HG02798 (cell line): ENCODE measurements around the gene SLCO6A1.
"Not testable (repeated sequence)": the region's sequence is repeated elsewhere in the genome, so short reads cannot be mapped to it uniquely, and the experiment has no call there.

Source experiments
- ATAC-seq: cut with Tn5 transposase; IDR thresholded peaks from one replicate; pipeline ENCODE4 v1.9.1; 2021; ENCODE audit warnings: mild to moderate bottlenecking; ENCODE audit not compliant: unreplicated experiment, poor library complexity

SLCO6A1 gene, protein sequence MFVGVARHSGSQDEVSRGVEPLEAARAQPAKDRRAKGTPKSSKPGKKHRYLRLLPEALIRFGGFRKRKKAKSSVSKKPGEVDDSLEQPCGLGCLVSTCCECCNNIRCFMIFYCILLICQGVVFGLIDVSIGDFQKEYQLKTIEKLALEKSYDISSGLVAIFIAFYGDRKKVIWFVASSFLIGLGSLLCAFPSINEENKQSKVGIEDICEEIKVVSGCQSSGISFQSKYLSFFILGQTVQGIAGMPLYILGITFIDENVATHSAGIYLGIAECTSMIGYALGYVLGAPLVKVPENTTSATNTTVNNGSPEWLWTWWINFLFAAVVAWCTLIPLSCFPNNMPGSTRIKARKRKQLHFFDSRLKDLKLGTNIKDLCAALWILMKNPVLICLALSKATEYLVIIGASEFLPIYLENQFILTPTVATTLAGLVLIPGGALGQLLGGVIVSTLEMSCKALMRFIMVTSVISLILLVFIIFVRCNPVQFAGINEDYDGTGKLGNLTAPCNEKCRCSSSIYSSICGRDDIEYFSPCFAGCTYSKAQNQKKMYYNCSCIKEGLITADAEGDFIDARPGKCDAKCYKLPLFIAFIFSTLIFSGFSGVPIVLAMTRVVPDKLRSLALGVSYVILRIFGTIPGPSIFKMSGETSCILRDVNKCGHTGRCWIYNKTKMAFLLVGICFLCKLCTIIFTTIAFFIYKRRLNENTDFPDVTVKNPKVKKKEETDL

DNA sequence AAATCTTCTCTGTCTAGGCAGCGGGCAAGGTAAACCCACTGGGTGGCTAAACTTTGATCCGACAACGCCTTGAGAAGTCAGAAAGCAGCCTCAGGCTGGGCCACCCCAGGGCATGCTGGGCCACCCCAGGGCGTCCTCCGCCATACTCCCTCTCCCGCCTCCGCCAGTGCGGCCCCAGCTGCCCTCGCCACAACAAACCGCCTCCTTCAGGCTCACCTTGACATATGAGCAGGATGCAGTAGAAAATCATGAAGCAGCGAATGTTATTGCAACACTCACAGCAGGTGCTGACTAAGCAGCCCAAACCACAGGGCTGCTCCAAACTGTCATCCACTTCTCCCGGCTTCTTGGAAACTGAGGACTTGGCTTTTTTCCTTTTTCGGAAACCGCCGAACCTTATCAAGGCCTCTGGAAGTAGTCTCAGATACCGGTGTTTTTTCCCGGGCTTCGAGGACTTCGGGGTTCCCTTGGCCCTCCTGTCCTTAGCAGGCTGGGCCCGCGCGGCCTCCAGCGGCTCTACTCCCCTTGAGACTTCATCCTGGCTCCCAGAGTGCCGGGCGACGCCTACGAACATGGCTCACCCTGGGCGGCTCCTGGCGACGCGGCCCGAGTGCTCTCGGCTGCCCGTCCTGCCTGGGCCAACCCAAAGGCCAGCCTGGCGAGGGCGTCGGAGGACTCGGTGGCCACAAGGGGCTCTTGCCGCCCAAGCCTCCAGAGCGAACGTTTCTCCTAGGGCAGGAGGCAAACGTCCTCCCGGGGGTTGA, at the start of gene SLCO6A1:
Gene SLCO6A1 (minus strand): TSS at position 731 of the 764 bp plus-strand sequence. CDS start 157 bp downstream, at position 574.
- ATAC-seq: no peak

DNA sequence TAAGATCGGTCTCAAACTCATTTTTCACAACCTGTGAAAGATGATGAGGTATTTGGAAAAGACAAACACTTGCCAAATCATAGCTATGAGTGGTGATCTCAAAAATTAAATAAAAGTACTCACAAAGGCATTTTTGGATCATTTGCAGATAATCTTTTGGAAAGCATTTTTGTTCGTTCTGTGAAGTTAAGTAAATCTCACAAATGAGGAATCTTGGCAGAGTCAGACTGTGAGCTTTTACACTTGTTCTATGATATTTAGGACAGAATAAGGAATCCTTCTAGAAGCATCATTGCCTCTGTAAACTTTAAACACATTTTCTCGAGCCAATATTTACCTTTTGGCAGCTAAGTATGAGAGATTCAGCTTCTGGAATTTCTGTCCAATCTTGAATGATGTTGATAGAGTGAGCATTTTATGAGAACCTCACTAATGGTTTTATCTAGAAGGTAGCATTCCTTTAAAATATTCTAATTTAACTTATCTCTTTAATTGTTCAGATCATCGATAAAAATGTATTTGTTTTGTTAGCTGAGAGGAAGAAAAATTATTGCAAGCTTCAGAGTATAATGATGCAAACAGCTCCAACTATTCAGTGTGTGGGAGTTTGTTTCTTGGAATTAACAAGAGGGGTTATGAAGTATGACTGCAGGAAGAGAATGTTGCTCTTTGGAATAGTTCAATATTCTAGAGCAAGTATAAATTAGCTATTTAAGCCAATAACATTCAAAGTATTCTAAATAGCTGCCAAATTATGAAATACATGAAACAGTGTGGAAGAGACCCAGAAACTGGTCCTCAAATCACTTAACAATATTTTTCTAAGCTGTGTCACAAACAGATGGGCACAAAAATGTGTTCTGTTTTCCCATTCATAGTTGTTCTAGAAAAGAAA, 48.6 kb upstream of the SLCO6A1 start:
- ATAC-seq: no peak

DNA sequence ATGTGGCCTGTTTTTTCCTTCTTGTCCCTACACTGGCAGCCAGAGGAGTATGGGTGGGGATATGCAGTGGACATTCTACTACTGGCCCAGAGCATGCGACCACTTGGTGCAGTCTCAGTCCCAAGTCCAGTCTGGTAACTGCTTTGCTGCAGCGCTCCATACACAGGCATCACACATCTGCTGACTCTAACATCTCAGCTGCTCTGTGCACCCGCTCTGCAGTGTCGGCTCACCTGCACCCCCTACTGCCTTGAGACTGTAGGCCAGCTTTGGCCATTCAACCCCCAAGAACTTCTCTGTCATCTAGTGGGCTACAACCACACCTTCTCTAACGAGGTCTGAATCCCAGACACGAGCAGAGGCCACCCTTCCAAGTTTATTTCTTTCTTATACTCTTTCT, 46.4 kb upstream of the SLCO6A1 start:
- peak; percentile 67 for ATAC-seq

DNA sequence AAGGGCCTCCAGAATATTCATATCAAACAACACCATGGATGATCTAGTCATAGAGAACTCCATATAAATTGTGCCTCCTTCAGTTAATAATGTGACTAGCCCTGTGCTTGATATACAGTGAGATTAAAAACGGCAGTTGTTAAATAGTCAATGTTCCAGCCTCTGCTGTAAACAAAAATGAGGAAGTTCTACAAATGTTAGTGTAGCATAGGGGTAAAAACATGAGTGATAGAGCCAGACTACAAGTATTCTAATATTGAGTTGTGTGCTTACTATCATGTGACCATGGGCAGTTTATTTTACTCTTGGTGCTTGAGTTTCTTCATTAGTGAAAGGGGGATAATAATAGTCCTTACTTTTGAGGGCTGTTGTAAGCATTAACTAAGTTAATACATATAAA, 43.3 kb upstream of the SLCO6A1 start:
- no peak for ATAC-seq

DNA sequence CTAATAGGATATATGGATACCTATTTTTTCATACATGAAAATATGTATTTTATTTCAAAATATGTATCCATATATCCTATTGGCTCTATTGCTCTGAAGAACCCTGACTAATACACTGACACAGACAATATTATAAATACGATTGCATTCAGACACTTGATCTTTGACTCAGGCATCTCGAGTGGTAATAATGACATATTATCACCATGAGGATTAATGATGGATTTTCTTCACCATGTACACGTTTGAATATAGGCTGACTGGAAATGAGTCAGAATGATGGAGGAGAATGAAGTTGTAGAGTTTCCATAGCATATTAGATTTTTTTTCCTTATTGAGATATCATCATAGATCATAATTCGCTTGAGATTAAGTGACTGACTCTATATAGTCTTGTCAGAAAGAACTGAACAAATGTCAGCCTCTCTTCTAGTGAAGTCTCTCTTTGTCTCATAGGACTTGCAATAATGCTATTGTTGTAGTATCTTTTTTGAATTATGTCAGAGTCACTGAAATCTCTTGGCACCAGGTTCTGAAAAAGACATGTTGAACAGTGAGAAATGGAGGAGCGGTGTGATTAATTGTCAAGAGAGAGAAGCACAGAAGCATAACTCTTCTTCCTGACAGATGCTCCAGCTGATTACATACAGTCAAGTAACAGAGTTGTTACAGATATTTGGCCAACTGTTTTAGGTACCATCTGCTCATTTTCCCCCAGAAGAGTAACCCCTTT, 41.4 kb upstream of the SLCO6A1 start:
- no peak for ATAC-seq

DNA sequence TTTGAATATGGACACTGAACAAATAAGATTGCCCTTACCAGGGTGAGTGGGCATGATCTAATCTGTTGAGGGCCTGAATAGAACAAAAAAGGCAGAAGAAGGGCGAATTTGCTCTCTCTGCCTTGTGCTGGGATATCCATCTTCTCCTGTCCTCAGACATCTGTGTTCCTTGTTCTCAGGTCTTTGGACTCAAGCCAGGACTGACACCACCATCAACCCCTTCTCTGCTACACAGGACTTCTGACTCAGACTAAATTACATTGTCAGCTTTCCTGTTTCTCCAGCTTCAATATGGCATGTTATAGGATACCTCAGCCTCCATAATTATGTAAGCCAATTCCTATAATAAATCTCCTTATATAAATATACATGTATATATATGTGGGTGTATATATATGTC, 40.8 kb upstream of the SLCO6A1 start:
- ATAC-seq: no peak

DNA sequence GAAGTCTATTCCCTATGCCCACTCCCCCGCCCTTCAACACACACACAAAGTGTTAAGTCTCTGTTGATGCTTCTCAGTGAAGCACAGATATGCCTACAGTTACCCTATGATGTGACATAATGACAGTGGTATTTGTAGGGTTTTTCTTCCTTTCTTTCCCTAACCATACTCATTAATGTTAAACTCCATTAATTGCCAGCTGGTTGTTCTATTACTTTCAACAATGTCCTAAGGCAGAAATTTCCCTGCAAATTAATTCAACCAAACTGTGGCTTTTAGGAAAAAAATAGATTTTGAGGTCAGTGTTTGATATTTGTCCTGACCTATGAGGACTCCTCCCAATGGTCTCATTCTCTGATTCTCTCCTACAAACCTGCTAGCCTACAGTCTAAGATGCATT, 38.2 kb upstream of the SLCO6A1 start:
- no peak for ATAC-seq

DNA sequence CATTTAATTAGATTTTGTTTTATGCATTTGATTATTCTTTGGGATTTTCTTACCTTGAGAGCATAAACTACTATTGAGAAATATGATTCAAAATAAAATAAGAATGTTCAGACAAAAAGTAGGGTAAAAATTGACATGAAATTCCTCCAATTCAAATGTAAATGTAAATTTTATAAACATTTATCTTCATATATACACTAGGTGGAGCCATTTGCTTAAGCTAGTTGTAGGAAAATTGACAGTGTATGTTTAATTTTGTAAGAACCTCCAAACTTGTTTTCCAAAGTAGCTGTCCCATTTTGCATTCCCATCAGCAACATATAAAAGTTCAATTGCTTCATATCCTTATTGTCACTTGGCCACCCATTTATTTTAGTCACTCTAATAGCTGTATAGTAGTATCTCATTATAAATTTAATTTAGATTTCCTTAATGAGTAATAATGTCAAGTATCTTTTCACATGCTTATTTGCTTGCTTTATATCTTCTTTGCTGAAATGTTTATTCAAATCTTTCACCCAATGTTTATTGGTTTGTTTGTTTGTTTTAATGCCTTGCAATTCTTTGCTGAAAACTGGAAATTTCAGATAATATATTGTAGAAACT, 37.6 kb upstream of the SLCO6A1 start:
- no peak for ATAC-seq

DNA sequence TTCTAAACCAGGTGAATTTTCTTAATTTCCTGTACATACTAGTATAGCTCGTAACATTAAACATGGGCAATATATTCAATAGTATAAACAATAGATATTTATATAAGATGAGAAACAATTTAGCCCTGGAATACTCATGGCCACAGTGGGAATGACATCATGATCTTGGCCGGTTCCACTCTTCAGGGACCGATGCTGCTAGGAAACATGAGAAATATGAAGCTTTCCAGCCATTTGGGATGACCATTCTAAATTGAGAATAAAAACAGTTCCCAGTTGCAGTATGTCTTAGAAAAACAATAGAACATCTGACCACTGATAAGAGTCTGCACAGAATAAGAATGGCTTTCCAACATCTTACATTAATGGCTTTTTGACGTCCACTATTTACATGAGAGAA, 33.3 kb upstream of the SLCO6A1 start:
- ATAC-seq: no peak

DNA sequence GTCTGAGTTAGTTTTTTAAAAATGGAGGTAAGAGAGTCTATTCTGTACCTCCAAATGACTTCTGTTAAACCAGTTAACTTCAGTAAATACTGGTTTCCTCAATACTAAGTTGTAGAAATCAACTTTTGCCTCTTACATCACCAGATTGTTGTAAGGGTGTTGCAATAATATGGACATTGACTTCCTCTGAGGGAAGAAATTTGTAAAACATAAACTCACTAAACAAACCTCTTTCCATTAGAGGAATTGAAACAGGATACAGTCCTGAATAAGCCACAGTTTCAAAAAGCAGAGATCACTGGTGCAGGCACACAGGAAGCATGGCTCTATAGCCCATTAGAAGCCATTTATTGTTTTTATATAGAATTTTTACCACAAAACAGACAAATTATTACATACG, 32.7 kb upstream of the SLCO6A1 start:
- no peak for ATAC-seq

DNA sequence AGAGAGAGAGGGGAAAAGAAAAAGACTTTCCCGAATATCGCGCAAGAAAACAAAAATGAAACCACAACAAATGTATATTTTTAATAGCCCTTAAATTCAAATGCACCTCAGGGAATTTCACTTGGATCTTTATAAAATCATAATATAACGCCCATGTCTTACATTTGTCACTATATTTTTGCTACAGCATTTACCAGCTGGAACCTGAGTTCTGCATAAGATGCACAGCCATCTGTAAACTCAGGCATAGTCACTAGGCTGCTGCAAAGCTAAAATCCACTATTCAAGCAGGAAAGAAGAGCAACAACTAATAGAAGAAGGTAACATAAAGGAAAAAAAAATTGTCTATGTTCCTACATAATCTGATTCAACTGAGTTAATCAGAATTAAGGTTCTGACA, 30.6 kb upstream of the SLCO6A1 start:
- ATAC-seq: no peak

DNA sequence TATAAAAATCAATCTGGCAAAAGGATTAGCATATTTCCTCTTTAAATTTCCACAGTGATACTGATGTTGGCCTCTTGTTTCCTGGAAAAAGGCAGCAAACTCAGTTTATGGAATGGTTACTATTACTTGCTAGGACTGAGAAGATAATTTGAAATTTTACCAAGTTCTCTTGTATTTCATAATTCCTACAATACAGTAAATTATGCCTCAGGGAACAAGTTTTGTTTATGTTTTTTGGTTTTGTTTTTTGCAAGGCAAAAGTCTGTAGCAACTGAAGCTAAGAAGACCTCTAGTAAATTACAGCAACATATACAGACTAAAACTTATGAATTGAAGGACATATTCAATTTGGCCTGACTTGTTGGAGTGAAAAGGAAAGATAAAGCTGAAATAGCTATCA, 30.2 kb upstream of the SLCO6A1 start:
- no peak for ATAC-seq

DNA sequence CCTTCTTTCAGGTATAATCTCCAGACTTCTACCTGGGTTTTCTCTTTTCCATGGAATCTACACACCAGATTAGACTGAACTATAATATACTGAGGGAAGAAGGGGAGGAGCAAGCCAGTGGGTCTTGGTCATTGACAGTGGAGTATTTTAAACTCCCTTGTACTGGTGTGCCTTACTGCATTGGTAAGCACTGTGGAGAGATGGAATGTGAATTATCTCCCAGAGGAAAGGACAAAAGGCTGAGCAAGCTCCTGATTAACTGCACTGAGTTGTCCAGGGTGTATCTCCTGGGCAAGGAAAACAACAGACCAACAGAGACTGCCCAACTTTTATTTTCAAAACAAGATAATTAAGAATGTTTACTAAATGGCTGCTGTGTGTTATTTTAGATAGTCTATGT, 29.8 kb upstream of the SLCO6A1 start:
- ATAC-seq: no peak

DNA sequence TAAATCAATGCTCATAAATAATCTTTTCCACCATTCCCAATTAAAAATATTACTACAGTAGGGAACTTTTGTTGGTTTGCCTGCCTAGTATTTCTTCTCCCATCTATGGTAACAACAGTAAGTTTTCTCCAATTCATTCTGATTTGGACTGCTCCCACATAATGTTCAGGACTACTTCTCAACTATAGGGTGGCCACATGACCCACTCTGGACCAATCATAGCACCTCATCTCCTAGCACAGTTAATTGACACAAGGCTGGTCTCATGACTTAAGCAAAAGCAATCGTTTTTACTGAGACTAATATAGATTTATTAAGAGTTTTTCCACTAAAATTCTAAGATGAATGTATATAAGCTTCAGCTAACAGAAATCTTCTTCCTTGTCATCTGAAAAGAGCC, 28.7 kb upstream of the SLCO6A1 start:
- ATAC-seq: no peak

DNA sequence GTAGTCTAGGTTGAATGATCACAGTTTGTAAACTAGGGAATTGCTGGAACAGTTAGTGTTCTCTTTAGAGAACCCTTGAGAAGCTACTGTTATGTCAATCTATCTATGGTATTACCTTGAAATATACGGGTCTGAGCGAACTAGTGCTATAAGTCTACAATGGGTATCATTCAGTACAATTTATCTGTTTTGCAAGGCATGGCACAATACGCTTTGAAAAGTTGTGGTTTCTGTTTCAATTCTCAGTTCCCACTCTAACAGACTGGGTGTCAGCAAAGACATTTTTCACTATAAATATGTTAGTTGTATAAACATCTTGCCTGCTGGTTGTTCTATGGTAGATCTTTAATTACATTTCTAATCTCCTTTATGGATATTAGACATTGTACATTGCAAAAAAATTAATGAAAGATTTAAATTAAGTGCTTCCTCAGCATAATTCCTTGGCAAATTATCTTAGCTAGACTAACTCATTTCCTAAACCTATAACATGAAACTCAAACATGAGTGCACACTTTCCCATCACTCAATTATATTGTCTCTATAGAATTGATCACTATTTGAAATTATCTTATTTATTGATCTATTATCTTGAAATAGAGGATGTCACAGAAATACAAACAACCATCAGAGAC, 24.9 kb upstream of the SLCO6A1 start:
- peak; percentile 99 for ATAC-seq

DNA sequence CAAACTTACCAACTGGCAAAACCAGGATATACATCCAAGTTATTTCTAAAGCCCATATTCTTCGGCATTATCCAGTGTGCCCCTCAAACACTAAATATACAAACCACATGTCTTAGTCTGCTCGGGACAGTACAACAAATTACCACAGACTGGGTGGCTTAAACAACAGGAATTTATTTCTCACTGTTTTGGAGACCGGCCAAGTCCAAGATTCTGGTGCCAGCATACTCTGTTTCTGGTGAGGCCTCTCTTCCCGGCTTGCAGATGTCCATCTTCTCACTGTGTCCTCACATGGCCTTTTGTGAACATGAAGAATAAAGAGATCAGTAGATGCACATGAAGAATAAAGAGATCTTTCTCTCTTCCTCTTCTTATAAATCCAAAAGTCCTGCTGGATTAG, 12.9 kb upstream of the SLCO6A1 start:
- ATAC-seq: no peak

DNA sequence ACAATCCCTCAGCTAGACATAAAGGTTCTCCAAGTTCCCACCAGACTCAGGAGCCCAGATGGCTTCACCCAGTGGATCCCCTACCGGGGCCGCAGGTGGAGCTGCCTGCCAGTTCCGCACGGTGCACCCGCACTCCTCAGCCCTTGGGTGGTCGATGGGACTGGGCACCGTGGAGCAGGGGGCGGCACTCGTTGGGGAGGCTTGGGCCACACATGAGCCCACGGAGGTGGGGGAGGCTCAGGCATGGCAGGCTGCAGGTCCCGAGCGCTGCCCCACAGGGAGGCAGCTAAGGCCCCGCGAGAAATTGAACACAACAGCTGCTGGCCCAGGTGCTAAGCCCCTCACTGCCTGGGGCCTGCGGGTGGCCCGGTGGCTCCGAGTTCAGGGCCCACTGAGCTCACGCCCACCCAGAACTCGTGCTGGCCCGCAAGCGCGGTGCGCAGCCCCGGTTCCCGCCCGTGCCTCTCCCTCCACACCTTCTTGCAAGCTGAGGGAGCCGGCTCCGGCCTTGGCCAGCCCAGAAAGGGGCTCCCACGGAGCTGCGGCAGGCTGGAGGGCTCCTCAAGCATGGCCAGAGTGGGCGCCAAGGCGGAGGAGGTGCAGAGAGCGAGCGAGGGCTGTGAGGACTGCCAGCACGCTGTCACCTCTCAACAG, 7.4 kb downstream of the SLCO6A1 start:
- not testable (repeated sequence) for ATAC-seq

DNA sequence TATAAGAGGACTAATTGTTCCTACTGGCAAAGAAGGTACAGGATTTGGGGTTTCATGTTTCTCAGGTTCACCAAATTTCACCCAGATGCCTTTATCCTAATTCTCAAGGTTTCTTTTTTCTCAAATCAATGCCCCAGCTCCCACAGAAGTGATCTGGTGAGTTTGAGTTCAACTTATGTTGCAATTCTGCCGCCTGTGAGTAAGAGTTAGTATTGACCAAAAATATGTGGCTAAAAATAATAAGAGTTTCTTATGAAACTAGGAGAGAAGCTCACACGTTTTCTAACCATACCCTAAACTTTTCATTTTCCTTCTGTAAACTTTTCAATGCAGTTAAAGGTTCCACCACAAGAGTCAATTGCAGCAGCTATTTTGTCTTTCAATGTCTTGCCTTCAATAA, 15.1 kb downstream of the SLCO6A1 start:
- ATAC-seq: no peak
